HCT116 (cell line): Measurements from ENCODE around the gene ZNF775.

Experiments
- EGR1 ChIP-seq: IDR thresholded peaks from 2 replicates; pipeline ENCODE4 v1.6.1; 2012; ENCODE audit warnings: low read depth
- FOSL1 ChIP-seq: IDR thresholded peaks from 2 replicates; pipeline ENCODE4 v1.6.1; 2012; ENCODE audit warnings: low read depth
- POLR2A ChIP-seq: IDR thresholded peaks from 2 replicates; pipeline ENCODE4 v1.7.0; 2011; ENCODE audit warnings: borderline replicate concordance; ENCODE audit not compliant: insufficient read depth, insufficient read length; ENCODE audit errors: extremely low read depth
- POLR2AphosphoS5 ChIP-seq: IDR thresholded peaks from 2 replicates; pipeline ENCODE4 v1.6.1; 2011; ENCODE audit warnings: mild to moderate bottlenecking, low read depth, low read length, moderate library complexity
- RAD21 ChIP-seq: IDR thresholded peaks from 2 replicates; pipeline ENCODE4 v1.6.1; 2012; ENCODE audit warnings: low read depth, mild to moderate bottlenecking
- SRF ChIP-seq: IDR thresholded peaks from 2 replicates; pipeline ENCODE4 v1.6.1; 2012; ENCODE audit warnings: low read depth
- TF ChIP-seq, protein P1 (sequence below): IDR thresholded peaks from 2 replicates; pipeline ENCODE4 v1.6.1; 2012
- TF ChIP-seq, protein P2 (sequence below), 3 experiments: fragments of 200-600 bp in 1 of 3; sonication (generic) in 1 of 3; IDR thresholded peaks in 2 of 3; conservative IDR thresholded peaks in 1 of 3; 2 replicates each; pipeline ENCODE4 v1.5.1; 2012 to 2017; ENCODE audit warnings: low read depth in 2 of 3, low read length in 2 of 3, antibody characterized with exemption in 1 of 3, borderline replicate concordance in 1 of 3, control low read depth in 1 of 3, mild to moderate bottlenecking in 1 of 3, mixed read lengths in 1 of 3, mixed run types in 1 of 3, moderate library complexity in 1 of 3; ENCODE audit not compliant: insufficient read depth in 1 of 3

DNA sequence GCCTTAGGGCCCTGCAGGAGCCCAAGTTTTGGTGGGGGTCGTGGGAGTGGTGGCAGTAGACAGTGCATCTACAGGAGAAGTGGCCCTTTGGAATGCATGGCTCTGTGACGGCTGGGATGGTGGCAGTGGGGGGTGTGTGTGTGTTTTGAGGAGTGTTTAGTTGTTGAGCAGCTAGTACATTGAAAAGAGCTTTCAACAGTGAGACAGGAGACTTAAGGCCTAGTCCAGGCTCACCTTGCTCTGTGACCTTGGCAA, 27.1 kb downstream of the ZNF775 start:
- TF ChIP-seq EGR1 (no peak), RAD21 (no peak), SRF (no peak), POLR2A (no peak), POLR2AphosphoS5 (no peak), FOSL1 (no peak)
- TF ChIP-seq, protein P1, sequence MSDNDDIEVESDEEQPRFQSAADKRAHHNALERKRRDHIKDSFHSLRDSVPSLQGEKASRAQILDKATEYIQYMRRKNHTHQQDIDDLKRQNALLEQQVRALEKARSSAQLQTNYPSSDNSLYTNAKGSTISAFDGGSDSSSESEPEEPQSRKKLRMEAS = no peak
- TF ChIP-seq, protein P2, sequence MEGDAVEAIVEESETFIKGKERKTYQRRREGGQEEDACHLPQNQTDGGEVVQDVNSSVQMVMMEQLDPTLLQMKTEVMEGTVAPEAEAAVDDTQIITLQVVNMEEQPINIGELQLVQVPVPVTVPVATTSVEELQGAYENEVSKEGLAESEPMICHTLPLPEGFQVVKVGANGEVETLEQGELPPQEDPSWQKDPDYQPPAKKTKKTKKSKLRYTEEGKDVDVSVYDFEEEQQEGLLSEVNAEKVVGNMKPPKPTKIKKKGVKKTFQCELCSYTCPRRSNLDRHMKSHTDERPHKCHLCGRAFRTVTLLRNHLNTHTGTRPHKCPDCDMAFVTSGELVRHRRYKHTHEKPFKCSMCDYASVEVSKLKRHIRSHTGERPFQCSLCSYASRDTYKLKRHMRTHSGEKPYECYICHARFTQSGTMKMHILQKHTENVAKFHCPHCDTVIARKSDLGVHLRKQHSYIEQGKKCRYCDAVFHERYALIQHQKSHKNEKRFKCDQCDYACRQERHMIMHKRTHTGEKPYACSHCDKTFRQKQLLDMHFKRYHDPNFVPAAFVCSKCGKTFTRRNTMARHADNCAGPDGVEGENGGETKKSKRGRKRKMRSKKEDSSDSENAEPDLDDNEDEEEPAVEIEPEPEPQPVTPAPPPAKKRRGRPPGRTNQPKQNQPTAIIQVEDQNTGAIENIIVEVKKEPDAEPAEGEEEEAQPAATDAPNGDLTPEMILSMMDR (IDR thresholded peaks at IDR 0.05 in 2 of 3, conservative IDR thresholded peaks at IDR 0.05 in 1 of 3; ENCODE audit: borderline replicate concordance in 1 of 3, insufficient read depth in 1 of 3, low read depth in 2 of 3, low read length in 2 of 3) = no peak
